Calu3 (cell line): ENCODE results near the gene COL16A1. TPM values are rescaled to one million over a fixed set of nuclear protein-coding genes. Genes with fewer than 3 reads are reported as not detected.

Source experiments
- BruUV-seq: library from RNA; stranded (reverse); fragments of 400-500 nt; replicated peaks from 2 replicates; lab custom pipeline; 2021; lab: Mats Ljungman, UMichigan
- CTCF ChIA-PET: fragments of 300-600 bp; sonication (Branson Sonifier 250); formaldehyde crosslinking; loops from one replicate; lab custom pipeline; 2022; ENCODE audit warnings: antibody characterized with exemption; lab: Charles Lee
- DNase-seq: peaks from one replicate; pipeline ENCODE4 v3.0.0; 2022
- H3K27ac Mint-ChIP-seq: one replicate; pipeline ENCODE4 v1.8.0; 2022; ENCODE audit warnings: mixed read lengths; ENCODE audit not compliant: unreplicated experiment
- H3K27me3 Mint-ChIP-seq: one replicate; pipeline ENCODE4 v1.8.0; 2022; ENCODE audit warnings: mixed read lengths; ENCODE audit not compliant: unreplicated experiment
- H3K36me3 Mint-ChIP-seq: one replicate; pipeline ENCODE4 v1.8.0; 2022; ENCODE audit warnings: mild to moderate bottlenecking, moderate library complexity, mixed read lengths; ENCODE audit not compliant: insufficient read depth, unreplicated experiment
- H3K4me1 Mint-ChIP-seq: one replicate; pipeline ENCODE4 v1.8.0; 2022; ENCODE audit warnings: mild to moderate bottlenecking, low read depth, mixed read lengths; ENCODE audit not compliant: unreplicated experiment
- H3K4me3 Mint-ChIP-seq: one replicate; pipeline ENCODE4 v1.8.0; 2022; ENCODE audit warnings: mild to moderate bottlenecking, low read depth, moderate library complexity, mixed read lengths; ENCODE audit not compliant: unreplicated experiment
- H3K9me3 Mint-ChIP-seq: one replicate; pipeline ENCODE4 v1.8.0; 2022; ENCODE audit warnings: low read depth, mixed read lengths; ENCODE audit not compliant: unreplicated experiment
- CTCF ChIP-seq: fragments of 200-600 bp; IDR thresholded peaks from one replicate; pipeline ENCODE4 v1.8.0; 2022; ENCODE audit warnings: antibody characterized with exemption; ENCODE audit not compliant: unreplicated experiment
- intact Hi-C: fragments of 100-400 bp; cut with micrococcal nuclease; formaldehyde crosslinking; loops from one replicate; pipeline ENCODE4 v1.10.0; 2022; ENCODE audit not compliant: unreplicated experiment
- total RNA-seq: library from RNA; stranded (reverse); gene quantifications from 2 replicates; pipeline ENCODE4 v1.2.3, GENCODE V29; 2022

The COL16A1 gene
- total RNA-seq, 1 experiment from 2014 or later: 3.8 TPM

- no TSS peak for BruUV-seq
- CTCF ChIA-PET: interaction anchor here (1.5 kb wide), 1 partner anchor 9 kb away, joined by 7 read pairs; no protein-coding TSS in a partner anchor
- Mint-ChIP-seq H3K27ac (no peak overlapping the region), H3K27me3 (peaks cover 95% of the 10 kb centered on the region), H3K9me3 (no peaks in the 10 kb centered on the region), H3K36me3 (no peaks in the 10 kb centered on the region), H3K4me3 (no peak overlapping the region), H3K4me1 (peaks cover 25% of the 10 kb centered on the region)
- DNase-seq: no peak
- intact Hi-C loops: no loop called here
- TF ChIP-seq CTCF: no peak
Measured at GRCh38 chr1:31750858-31751510, 47.2 kb upstream of the COL16A1 start.

- intact Hi-C loops: no loop called here
- CTCF ChIA-PET: interaction anchor here (0.5 to 1.8 kb wide), 2 partner anchors 39 to 730 kb away, joined by 4 to 6 read pairs; no protein-coding TSS in a partner anchor
- no TSS peak for BruUV-seq
- Mint-ChIP-seq H3K4me1 (peaks cover 18% of the 10 kb centered on the region), H3K27me3 (peaks cover 86% of the 10 kb centered on the region), H3K4me3 (no peak overlapping the region), H3K36me3 (no peaks in the 10 kb centered on the region), H3K9me3 (no peaks in the 10 kb centered on the region), H3K27ac (no peak overlapping the region)
- TF ChIP-seq CTCF: no peak
- no peak for DNase-seq
Measured at GRCh38 chr1:31749785-31750735, 46.2 kb upstream of the COL16A1 start.

GRCh38 chr1:31748365-31748764, 44.5 kb upstream of the COL16A1 start:
- no peaks in the 10 kb centered on the region for H3K9me3 Mint-ChIP-seq
- no peak overlapping the region for H3K27ac Mint-ChIP-seq
- H3K27me3 Mint-ChIP-seq: peaks cover 78% of the 10 kb centered on the region
- intact Hi-C loops: no loop called here
- TF ChIP-seq CTCF: no peak
- H3K36me3 Mint-ChIP-seq: no peaks in the 10 kb centered on the region
- no peak for DNase-seq
- CTCF ChIA-PET: interaction anchor here (0.6 to 1.8 kb wide), 3 partner anchors 36 to 82 kb away, joined by 3 to 6 read pairs (median 3); no protein-coding TSS in a partner anchor
- peaks cover 18% of the 10 kb centered on the region for H3K4me1 Mint-ChIP-seq
- H3K4me3 Mint-ChIP-seq: no peak overlapping the region
- no TSS peak for BruUV-seq

GRCh38 chr1:31747304-31747703, 43.5 kb upstream of the COL16A1 start:
- BruUV-seq: no TSS peak
- Mint-ChIP-seq H3K36me3 (no peaks in the 10 kb centered on the region), H3K4me1 (peaks cover 18% of the 10 kb centered on the region), H3K27ac (no peak overlapping the region), H3K27me3 (peaks cover 72% of the 10 kb centered on the region), H3K4me3 (no peak overlapping the region), H3K9me3 (no peaks in the 10 kb centered on the region)
- intact Hi-C loops: no loop called here
- CTCF ChIA-PET: no interaction called here
- TF ChIP-seq CTCF: no peak
- DNase-seq: no peak
